ENCODE data around the gene TNS2. TPM values are rescaled to one million over a fixed set of nuclear protein-coding genes. Genes with fewer than 3 reads are reported as not detected.

TNS2 gene
- total and polyA plus RNA-seq, 2 donors (not counting 1 experiment from before 2014, with no cell fraction given), result 0.60 to 1.3 TPM

DNA sequence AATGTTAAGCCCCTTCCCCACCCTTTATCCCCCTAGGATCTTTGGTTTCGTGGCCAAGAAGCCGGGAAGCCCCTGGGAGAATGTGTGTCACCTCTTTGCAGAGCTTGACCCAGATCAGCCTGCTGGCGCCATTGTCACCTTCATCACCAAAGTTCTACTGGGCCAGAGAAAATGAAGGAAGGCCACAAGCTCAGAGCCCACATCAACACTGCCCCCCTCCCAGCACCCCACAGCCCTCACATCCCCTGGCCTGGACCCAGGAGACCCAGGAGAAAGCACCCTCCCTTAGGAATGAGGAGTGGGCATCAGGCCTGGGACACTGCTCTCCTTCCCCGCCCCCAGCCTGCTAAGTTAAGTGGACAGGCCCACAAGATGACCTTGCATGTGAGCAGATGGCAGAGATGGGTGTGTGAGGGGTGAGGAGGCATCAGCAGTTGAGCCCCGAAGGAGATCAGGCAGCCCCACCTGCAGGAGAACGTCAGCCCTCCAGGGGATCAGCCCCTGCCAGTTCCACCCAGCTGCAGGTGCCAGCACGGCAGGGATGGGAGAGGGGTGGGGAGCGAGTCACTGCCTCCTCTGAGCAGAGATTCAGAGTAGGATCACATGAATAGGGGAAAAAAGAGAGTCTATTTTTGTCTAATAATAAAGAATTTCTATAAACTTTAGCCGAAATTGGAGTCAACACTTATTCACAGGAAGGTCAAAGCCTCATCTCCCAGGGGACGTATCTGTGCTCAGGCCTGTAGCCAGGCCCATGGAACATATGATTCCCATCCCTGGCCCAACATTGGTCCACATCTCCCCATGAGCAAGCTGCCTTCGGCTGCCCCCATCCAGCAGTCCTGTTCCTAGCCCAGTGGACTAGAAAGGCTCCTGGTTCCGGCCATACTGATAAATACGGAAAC lies 14.1 kb downstream of the TNS2 start:
- TF ChIP-seq, protein P1, sequence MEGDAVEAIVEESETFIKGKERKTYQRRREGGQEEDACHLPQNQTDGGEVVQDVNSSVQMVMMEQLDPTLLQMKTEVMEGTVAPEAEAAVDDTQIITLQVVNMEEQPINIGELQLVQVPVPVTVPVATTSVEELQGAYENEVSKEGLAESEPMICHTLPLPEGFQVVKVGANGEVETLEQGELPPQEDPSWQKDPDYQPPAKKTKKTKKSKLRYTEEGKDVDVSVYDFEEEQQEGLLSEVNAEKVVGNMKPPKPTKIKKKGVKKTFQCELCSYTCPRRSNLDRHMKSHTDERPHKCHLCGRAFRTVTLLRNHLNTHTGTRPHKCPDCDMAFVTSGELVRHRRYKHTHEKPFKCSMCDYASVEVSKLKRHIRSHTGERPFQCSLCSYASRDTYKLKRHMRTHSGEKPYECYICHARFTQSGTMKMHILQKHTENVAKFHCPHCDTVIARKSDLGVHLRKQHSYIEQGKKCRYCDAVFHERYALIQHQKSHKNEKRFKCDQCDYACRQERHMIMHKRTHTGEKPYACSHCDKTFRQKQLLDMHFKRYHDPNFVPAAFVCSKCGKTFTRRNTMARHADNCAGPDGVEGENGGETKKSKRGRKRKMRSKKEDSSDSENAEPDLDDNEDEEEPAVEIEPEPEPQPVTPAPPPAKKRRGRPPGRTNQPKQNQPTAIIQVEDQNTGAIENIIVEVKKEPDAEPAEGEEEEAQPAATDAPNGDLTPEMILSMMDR (IDR thresholded peaks at IDR 0.05), result no peak
- TF ChIP-seq EZH2 (IDR thresholded peaks at IDR 0.05; ENCODE audit: borderline replicate concordance, insufficient read depth, low read depth, low read length, poor library complexity, severe bottlenecking), result no peak
- intact Hi-C loops (cut with micrococcal nuclease), result no loop called here
- Histone ChIP-seq H3K4me1 (ENCODE audit: control insufficient read depth in 2 of 2, insufficient read depth in 2 of 2, low read length in 2 of 2) (no peaks in the 10 kb centered on the region), H3K9me3 (ENCODE audit: control extremely low read depth in 1 of 3, control insufficient read depth in 2 of 3, insufficient read depth in 1 of 3, low read length in 2 of 3) (peaks cover 0 to 3% (median 0%) of the 10 kb centered on the region in 3 donors), H3K27ac (ENCODE audit: low read length in 2 of 2) (no peak overlapping the region), H3K79me2 (ENCODE audit: control insufficient read depth, insufficient read depth, low read length) (no peaks in the 10 kb centered on the region), H2AFZ (ENCODE audit: insufficient read depth, low read depth, low read length, poor library complexity, severe bottlenecking) (no peak overlapping the region), H3K27me3 (replicated peaks in 1 of 4; ENCODE audit: control extremely low read depth in 1 of 4, control insufficient read depth in 3 of 4, insufficient read depth in 4 of 4, low read length in 3 of 4) (peaks cover 0 to 3% (median 0%) of the 10 kb centered on the region in 4 experiments), H3K4me2 (replicated peaks; ENCODE audit: low read depth, low read length, poor library complexity, severe bottlenecking) (no peak overlapping the region), H3K9ac (ENCODE audit: low read length) (no peak overlapping the region), H4K20me1 (ENCODE audit: control insufficient read depth, insufficient read depth, low read length, poor library complexity, severe bottlenecking) (peaks cover 20% of the 10 kb centered on the region), H3K36me3 (replicated peaks in 1 of 2; ENCODE audit: control extremely low read depth in 1 of 2, control insufficient read depth in 1 of 2, extremely low read depth in 1 of 2, insufficient read depth in 2 of 2, low read length in 1 of 2) (peaks cover 0 to 40% of the 10 kb centered on the region in 2 experiments), H3K4me3 (ENCODE audit: control extremely low read depth in 1 of 5, extremely low read depth in 1 of 5, insufficient read depth in 1 of 5, low read depth in 2 of 5, low read length in 4 of 5) (no peak overlapping the region)
- H3K4me3 Mint-ChIP-seq, result no peak overlapping the region
- POLR2A ChIA-PET, result interaction anchor here (0.7 kb wide), 1 partner anchor 18 kb away, joined by 4 read pairs; no protein-coding TSS in a partner anchor
- H3K27ac Mint-ChIP-seq, result no peak overlapping the region
- no peaks in the 10 kb centered on the region for H3K9me3 Mint-ChIP-seq (ENCODE audit: insufficient read depth)
- peaks cover 4% of the 10 kb centered on the region for H3K4me1 Mint-ChIP-seq
- 84% methylated on average over 11 of the region's 13 CpGs for WGBS (ENCODE audit: insufficient coverage)
- DNase-seq, result no peak
- H3K27me3 Mint-ChIP-seq, result no peaks in the 10 kb centered on the region
- ATAC-seq (ENCODE audit: low read depth), result no peak
- CTCF ChIA-PET, result interaction anchor here (0.8 to 14.1 kb wide), 10 partner anchors 8 to 281 kb away, joined by 3 to 344 read pairs (median 17); partner anchors contain the start of genes AAAS, IGFBP6, SOAT2 and SPRYD3
